CD4-positive, alpha-beta T cell treated with Interleukin-6 for 4 hours (primary cell): ENCODE measurements around the gene DENND2D.

ENCODE experiments used
- DNase-seq: peaks from one replicate; pipeline ENCODE4 v3.0.0-alpha.2; 2020; ENCODE audit warnings: mixed read lengths

Gene DENND2D

DNA sequence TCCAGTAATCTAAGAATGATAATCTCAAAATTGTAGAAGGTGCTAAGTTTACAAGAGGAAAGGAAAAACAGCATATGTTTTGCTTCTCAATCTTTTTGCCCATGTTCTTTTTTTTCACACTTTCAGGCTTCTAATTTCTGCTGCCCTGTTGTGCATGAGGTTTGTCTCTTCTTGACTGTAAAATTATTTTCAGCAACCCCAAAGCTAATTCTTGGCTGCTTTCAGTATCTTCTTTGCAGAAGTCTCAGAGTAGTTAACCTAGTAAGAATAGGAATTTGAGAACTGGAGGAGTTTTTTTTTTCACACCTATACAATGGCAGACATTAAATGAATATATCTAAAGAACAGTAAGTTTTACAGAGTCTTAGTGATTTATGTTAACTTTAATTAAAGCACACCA, 26.4 kb downstream of the DENND2D start:
- DNase-seq: no peak

DNA sequence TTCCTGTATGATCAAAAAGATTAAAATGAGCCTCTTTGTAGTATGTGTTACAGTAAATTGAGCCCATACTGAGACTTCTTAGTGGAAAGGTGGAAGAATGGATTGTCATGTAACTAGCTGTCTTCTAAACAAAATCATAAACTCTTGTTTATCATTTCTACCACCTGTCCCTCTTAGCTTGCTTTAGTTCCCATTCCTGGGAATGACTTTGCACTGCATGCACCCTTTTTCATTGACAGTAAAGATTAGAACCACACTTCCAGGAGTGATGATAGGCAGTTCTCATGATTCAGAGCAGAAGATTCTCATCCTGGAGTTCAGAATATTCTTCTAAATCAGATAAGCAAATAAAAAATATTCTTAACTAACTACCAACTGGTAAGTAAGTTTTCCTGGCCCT, 28.0 kb downstream of the DENND2D start:
- no peak for DNase-seq

DNA sequence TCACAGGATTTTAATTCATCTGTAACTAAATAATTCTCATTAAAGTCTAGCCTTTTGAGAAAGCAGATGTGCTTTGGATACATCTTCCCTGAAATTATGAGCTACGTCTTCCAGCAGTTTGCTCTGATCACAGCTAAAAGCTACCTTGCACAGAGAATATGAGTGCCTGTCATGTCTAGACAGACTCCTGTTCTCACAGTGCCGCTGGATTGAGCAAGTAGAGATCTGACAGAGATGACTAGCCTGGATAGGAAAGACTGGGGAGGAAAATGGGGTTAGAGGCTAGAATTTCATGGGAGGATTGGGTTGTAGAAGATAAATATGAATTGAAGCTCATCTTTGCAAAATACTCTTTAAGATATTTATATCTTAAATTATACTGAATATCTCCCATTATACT, 36.3 kb downstream of the DENND2D start:
- DNase-seq: no peak

DNA sequence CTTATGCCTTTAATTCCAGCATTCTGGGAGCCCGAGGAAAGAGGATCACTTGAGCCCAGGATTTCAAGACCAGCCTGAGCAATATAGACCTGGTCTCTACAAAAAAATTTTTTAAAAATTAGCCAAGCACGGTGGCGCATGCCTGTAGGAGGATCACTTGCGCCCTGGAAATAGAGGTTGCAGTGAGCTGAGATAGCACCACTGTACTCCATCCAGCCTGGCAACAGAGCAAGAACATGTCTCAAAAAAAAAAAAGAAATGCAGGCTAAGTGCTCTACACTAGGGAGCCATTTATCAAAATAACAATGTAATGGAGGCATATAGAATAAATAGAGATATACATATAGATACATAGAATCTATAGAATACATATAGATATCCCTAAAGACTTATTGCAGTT, 37.1 kb downstream of the DENND2D start:
- no peak for DNase-seq

DNA sequence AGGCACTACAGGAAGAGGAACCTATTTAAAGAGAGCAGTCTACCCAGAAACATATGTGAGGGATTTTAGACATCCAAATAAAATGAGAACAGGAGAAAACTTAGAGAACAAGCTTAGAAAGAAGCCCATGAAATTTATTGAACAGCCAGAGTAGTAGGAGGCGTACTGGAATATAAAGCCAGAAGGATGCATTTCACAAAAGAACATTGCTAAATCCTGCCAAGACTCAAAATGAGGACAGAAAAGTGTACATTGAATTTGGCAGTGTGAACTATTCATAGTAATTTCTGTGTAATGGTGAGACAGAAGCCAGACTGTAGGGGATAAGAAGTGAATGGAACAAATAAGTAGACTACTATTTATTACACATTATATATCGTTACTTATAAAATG, 38.0 kb downstream of the DENND2D start:
- DNase-seq: no peak

DNA sequence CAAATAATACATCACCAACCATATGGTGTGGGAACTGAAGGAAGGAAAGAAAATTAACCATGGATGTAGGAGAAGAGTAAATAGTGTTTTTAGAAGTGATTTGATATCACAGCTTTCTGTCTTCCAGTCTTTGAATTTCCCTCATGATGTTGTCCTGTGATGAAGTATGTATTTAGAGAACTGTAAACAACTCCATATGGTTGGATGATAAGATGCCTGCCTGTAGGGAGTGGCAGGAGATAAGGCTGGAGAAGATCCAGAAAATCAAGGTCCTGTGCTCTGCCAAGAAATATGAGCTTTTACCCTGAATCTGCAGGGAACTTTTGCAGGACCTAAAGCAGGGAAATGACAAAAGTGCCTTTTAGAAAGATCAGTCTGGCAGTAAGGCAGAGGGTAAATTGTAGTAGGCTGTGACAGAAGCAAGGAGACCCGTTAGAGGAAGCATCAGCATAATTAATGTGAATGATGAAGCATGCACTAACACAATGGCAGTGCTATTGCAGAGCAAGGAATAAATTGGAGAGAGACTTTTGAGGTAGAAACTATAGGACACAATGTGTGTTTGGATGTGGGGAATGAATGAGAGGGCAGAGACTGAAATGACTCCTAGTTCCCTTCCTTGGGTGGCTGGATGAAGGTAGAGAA, 38.5 kb downstream of the DENND2D start:
- no peak for DNase-seq

DNA sequence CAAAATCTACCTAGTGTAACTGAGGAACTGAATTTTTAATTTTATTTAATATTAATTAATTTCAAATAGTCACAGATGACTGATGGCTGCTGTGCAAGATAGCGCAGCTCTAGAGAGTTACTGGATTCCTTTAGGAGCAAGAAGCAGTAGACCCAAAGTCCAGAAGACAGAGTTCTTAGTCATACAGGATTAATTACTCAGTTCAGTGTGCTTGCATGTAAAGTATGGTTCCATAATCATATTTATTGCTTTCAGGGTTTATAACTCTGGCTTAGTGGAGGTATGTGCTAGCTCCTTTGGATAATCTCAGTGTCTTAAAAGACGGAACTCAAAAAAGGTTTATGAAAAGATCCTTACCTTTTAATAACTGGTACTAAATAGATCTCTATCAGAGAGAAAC, 43.0 kb downstream of the DENND2D start:
- no peak for DNase-seq

DNA sequence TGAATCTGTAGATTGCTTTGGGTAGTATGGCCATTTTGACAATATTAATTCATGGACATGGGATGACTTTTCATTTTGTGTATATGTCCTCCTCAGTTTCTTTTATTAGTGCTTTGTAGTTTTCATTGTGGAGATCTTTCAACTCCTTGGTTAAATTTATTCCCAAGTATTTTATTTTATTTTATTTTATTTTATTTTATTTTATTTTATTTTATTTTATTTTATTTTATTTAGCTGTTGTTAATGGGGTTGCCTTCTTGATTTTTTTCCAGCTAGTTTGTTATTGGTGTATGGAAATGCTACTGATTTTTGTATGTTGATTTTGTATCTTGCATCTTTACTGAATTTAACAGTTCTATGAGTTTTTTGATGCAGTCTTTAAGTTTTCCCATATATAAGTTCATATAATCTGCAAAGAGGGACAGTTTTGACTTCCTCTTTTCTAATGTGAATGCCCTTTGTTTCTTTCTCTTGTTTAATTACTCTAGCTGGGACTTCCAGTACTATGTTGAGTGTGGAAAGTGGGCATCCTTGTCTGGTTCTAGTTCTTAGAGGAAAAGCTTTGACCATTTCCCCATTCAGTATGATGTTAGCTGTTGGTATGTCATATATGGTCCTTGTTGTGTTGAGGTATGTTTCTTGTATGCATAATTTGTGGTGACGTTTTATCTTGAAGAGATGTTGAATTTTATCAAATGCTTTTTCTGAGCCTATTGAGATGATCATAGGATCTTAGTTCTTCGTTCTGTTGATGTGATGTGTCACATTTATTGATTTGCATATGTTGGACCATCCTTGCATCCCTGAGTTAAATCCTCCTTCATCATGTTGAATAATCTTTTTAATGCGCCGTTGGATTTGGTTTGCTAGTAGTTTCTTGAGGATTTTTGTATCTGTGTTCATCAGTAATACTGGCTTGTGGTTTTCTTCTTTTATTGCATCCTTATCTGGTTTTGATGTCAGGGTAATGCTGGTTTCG, 46.1 kb downstream of the DENND2D start:
- DNase-seq: no peak

DNA sequence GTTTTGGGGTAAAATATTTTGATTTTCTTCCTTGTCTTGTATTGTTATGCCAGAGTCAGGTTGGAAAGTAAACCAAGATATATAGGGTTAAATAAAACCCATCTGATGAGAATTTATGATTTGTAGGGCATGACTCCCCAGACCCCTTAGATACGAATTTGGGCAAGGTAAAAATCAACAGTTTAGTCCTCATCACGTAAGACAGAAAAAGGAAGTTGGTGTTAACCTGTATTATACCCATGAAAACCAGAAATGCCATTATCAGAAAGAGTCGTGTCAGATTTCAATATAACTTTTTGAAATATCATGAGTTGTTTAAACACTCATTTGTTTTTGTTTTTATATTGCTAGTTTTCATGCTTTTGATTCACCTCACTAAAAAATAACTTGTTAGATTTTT, 48.6 kb downstream of the DENND2D start:
- no peak for DNase-seq

DNA sequence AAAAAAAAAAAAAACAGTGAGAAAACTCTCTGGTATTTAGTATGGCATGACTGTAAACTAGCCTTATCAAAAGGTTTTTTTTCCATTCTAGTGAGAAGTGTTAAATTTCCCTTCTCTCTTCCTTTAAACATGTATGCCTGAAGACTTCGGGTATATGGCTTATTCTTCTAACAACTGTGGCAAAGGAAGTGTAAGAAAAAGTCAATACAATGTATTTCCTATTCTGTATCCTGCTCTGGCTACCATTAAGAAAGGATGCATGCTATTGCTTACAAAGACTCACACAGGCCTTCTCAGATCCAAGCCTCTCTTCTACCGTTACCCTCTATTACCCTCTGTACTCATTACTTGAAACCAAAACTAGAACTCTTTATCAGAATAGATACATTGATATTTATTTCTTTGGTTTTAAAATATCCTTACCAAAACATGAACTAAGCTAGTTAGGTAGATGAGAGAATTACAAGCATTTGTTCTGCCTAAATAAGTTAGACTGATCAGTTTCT, 52.0 kb downstream of the DENND2D start:
- DNase-seq: no peak

DNA sequence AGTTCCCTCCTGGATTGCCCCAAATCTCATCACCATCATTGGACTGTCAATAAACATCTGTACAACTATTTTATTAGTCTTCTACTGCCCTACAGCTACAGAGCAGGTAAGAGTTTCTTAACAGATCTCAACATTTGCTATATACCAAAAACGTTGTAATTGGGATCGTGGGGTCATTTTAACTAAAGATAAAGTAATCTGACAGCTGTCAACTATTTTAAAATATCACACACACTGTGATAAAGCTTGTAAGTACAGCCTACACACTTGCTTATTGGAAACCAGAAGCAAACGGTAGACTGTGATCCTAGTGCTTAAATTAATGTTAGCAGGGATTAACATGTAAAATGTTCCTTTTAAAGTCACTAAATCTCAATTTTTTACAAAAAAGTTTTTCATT, 52.5 kb downstream of the DENND2D start:
- no peak for DNase-seq

DNA sequence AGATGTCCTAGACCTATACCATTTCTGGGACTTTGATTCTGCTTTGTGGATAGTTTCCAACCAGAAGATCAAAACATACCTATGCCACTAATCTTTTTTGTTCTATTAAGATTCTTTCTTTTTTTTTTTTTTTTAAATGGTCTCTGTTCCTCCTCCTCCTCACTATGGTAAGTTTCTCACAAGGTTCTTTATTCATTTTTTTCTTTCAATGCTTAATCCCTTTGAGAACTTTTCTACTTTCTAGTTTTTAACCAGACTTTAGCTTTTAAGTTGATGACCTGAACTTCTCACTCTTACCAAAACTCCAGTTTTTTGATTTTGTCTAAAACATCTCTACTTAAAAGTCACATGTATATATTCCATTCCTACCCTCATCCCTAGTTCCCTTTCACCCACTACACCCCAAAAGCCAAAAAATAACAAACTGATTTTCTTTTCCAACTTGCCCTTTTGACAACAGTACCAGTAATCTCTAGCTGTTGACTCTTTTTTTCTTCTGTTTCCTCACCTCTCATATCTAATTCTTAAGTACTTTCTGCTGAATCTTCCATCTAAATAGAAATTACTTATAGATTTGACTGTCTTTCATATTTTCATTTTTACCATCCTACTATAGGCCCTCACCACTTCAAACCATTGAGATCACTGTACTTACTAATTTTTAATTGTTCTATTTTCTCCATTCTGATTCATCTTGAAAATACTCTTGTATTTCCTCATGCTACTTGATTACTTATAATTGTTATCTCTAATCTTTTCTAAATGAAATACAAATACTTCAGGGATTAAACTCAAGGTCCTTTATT, 54.3 kb downstream of the DENND2D start:
- DNase-seq: no peak

DNA sequence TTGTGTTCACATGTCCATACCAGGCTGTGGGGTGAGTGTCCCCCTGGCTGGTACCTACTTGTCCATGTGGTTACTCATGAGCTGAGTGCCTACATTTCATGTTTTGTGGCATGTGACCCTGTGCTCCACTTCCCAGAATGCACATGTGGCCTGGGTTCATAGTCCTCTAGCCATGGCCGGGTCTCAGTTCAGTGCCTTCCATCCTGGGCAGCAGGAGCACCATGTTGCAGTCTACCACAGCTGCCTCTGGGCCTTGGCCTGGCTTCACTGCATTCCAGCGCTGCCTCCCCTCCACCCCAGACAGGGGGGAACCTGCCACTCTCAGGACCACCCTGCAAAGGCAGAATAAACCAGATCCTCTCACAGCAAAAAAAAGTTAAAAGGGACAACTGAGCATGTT, 54.9 kb downstream of the DENND2D start:
- no peak for DNase-seq

DNA sequence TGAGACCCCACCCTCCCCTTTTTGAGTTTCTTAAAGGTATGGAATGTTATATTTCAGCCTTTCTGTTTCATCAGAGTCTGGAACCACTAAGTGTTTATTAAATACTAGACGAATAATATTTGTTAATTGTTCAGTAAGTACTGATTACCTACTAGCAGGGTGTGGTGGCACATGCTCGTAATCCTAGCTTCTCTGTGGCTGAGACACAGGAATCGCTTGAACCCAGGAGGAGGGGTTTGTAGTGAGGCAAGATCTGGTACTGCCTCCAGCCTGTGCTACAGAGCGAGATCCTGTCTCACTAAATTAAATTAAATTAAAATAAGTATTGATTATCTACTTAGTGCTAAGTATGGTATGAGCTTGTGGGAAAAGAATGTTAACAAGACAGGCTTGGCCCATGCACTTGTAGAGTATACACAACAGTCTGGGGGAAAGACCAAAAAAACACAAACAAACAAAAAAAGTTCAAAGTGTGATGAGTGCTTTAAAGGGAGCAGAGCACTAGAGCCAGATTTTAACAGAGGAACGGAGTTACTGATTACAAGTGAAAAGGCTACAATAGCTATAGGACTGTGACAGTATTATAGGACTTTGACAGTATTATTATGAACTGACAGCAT, 58.0 kb downstream of the DENND2D start:
- no peak for DNase-seq

DNA sequence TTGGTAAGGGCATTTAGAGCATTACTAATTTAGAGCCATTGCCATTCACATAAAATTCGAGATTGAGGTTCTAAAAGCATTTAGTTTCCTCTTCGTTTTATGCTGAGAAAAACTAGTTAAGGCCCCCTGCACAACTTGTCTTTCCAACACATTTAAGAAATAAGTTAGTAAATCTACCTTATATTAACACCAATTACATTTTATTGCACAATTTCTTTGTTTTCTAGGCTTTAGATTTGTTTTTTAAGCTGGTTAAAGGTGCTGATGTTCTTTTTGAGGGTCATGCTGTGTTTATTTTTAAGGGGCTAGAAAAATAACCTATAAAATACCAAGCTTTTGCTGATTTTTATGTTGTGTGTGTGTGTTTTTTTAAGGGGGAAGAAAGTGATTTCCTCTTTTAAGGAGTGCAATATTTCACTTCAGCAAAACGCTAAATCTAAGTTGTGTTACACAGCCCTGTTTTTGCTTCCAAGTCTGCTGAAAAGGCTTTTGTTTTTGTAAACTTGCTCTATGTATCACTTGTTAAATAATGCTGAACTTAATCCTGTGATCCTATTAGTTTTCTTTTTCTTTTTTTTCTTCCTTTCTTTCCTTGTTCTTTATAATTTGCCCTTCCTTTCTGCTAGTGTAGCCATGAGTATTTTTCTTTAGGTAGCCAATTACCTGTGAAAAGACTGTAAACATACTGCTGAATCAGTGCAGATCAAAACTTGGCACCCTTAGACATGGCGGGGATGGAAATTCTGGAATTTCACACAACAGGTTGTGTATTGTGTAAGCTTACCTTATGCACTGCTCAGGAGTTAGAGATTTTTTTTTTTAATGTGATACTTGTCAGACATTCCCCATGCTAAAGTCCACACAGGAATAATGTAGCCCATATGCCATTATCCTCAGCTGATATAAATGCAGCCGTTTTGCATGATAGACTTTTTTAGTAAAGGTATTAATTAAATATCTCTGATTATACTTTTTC, 58.9 kb downstream of the DENND2D start:
- DNase-seq: no peak

DNA sequence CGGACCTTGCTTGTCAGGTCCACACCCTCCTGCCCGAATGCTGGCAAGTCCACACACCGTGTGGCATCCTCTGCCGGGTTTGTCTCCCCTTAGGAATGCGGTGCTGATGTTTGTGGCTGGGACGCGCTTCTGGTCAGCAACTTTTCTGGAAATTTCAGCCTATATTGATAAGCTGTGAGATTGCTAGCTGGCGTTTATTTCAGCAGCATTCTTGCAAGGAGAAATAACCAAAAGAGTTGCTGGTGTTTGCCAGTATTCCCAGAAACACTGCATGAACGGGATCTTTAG, 59.8 kb downstream of the DENND2D start:
- DNase-seq: no peak

DNA sequence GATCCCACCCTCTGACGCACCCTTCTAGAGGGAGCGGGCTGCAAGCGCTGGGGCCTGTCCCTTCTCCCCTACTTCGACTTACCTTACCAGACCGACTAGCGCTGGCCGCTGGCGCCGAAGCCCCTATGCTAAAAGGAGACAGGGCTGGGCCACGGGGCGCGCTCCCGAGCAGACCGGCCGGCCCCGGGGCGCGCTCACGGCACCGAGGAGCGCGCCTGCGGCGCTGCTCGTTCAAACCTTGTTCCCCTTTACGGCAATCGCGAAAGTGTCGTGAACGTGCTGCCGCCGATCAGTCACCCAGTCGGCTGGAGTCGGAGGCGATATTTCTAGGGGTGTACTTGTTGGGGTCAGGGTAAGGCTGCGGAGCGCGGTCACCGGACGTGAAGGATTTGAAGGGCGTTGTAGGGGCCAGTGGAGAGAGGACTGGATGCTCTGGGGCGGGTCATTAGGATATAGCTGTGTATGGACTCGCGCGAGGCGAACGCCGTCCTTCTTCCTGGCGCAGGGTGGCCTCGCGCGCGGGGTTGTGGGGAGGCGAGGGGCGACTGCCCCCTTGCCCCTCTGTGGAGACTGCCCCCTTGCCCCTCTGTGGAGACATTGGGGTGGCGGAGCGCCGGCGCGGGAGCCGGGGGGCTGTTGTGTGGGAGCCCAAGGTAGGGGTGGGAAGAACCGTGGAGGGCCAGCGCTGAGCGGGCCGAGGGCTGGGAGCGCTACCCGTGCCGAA, 60.3 kb downstream of the DENND2D start, which contains the start of the genes CEPT1 and DRAM2:
Gene CEPT1 (plus strand): TSS at position 268 of the 724 bp plus-strand sequence. CDS start 7,492 bp downstream, outside the sequence.
Gene DRAM2 (minus strand): TSS at position 138 of the 724 bp plus-strand sequence. CDS start 8,539 bp downstream, outside the sequence.
- DNase-seq: peak; percentile 91

DNA sequence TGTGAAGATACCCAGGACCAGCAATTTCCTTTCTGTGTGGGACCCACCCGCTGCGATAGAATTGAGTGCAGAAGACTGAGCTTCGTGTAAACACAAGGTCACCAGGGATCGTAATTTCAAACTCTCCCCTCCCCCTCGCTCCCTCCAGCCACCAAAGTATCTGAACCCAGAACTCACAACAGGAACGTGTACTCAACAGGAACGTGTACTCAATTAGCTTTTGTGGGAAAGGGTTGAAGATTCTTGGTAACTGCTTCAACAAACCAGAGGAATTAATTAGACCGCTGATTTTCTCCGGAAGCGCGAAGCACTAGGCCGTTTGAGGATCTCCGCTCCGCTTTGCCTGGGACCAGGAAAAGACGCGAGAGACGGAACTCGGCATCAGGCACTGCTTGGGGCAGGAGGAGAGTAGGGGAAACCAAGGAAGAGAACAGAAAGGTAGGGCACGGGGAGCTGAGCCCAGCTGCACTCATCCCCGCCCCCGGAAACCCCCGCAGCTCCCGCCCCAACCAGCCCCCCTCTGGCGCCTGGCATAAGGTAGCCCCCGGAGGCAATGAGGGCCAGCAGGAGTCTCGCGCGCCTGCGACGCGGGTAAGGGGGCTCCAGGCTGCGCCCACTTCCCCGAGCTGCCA, 61.0 kb downstream of the DENND2D start:
- peak; percentile 42 for DNase-seq
